HL-60 (cell line): ENCODE data around the gene EME2.

ENCODE experiments used
- DNase-seq, 2 experiments: peaks; one replicate each; pipeline ENCODE4 v3.0.0-alpha.2; 2010 to 2020; ENCODE audit warnings: low read depth in 1 of 2, low spot score in 1 of 2
- H3K27ac ChIP-seq: fragments of 250-450 bp; sonication (Bioruptor Pico); replicated peaks from 2 replicates; pipeline ENCODE4 v1.5.1; 2020; ENCODE audit warnings: mild to moderate bottlenecking, moderate library complexity
- H3K27me3 ChIP-seq: fragments of 250-450 bp; sonication (Bioruptor Pico); 2 replicates; pipeline ENCODE4 v1.5.1; 2021; ENCODE audit warnings: mild to moderate bottlenecking, moderate library complexity; ENCODE audit not compliant: insufficient read depth, poor library complexity, severe bottlenecking
- H3K4me3 ChIP-seq: replicated peaks from 2 replicates; pipeline ENCODE4 v1.5.1; 2011; ENCODE audit warnings: mild to moderate bottlenecking, control low read depth, low read length; ENCODE audit not compliant: insufficient read depth
- CTCF ChIP-seq: IDR thresholded peaks from one replicate; pipeline ENCODE4 v1.5.1; 2011; ENCODE audit warnings: low read length, control low read depth, inconsistent platforms; ENCODE audit not compliant: insufficient read depth
- GABPA ChIP-seq: IDR thresholded peaks from 2 replicates; pipeline ENCODE4 v1.6.1; 2012; ENCODE audit warnings: low read depth
- POLR2AphosphoS5 ChIP-seq: IDR thresholded peaks from 2 replicates; pipeline ENCODE4 v1.6.1; 2012; ENCODE audit warnings: low read depth
- REST ChIP-seq: IDR thresholded peaks from 2 replicates; pipeline ENCODE4 v1.6.1; 2012; ENCODE audit warnings: low read depth; ENCODE audit not compliant: insufficient replicate concordance
- SPI1 ChIP-seq: IDR thresholded peaks from 2 replicates; pipeline ENCODE4 v1.6.1; 2012; ENCODE audit warnings: low read depth, mild to moderate bottlenecking, borderline replicate concordance

The EME2 gene

GRCh38 chr16:1749152-1750117, 23.2 kb upstream of the EME2 start:
- Histone ChIP-seq H3K4me3 (no peak overlapping the region), H3K27ac (no peak overlapping the region), H3K27me3 (no peaks in the 10 kb centered on the region)
- no peak for DNase-seq
- TF ChIP-seq POLR2AphosphoS5 (no peak), GABPA (no peak), CTCF (no peak), SPI1 (no peak), REST (no peak)

GRCh38 chr16:1751946-1752345, 20.7 kb upstream of the EME2 start:
- no peak for DNase-seq
- Histone ChIP-seq H3K27ac (no peak overlapping the region), H3K27me3 (no peaks in the 10 kb centered on the region), H3K4me3 (no peak overlapping the region)
- TF ChIP-seq GABPA (no peak), CTCF (no peak), SPI1 (no peak), REST (no peak), POLR2AphosphoS5 (no peak)

GRCh38 chr16:1752853-1753252, 19.8 kb upstream of the EME2 start:
- no peak for TF ChIP-seq POLR2AphosphoS5
- TF ChIP-seq SPI1: no peak
- TF ChIP-seq REST: no peak
- no peak for TF ChIP-seq GABPA
- TF ChIP-seq CTCF: no peak
- no peak overlapping the region for H3K4me3 ChIP-seq
- no peak for DNase-seq

More at GRCh38 chr16:1752853-1753252, 19.8 kb upstream of the EME2 start:
- no peaks in the 10 kb centered on the region for H3K27me3 ChIP-seq
- H3K27ac ChIP-seq: no peak overlapping the region
